SK-N-SH (cell line): Measurements from ENCODE around the gene HLF. TPM values are rescaled to one million over a fixed set of nuclear protein-coding genes. Genes with fewer than 3 reads are reported as not detected.

Experiments
- CTCF ChIA-PET: fragments of 300-600, 350-600 bp; formaldehyde crosslinking; extraction: SDS; loops from one replicate; lab custom pipeline; 2021; lab: Yijun Ruan, JAX
- POLR2A ChIA-PET: fragments of 350-600 bp; sonication (Branson Sonifier 250); formaldehyde crosslinking; extraction: SDS; loops from one replicate; lab custom pipeline; 2020; ENCODE audit warnings: antibody characterized with exemption, inconsistent platforms; lab: Yijun Ruan, JAX
- DNase-seq: peaks from one replicate; pipeline ENCODE4 v3.0.0; 2012
- H2AFZ ChIP-seq: fragments of 200-600 bp; sonication (generic); 2 replicates; pipeline ENCODE4 v1.8.1; 2016; ENCODE audit warnings: antibody characterized with exemption, mild to moderate bottlenecking, low read depth
- H3F3A ChIP-seq: fragments of 200-600 bp; sonication (generic); replicated peaks from 2 replicates; pipeline ENCODE3; 2016; ENCODE audit warnings: antibody characterized with exemption, mild to moderate bottlenecking; ENCODE audit not compliant: insufficient read depth
- H3K27ac ChIP-seq, 2 experiments: fragments of 200-500 bp in 1 of 2; fragments of 200-600 bp in 1 of 2; sonication (Bioruptor generic) in 1 of 2; sonication (generic), shearing (Covaris generic) in 1 of 2; 2 replicates each; pipeline versions ENCODE4 v1.5.1 to v1.6.1; 2014 to 2016; ENCODE audit warnings: low read depth in 2 of 2, inconsistent platforms in 1 of 2, low read length in 1 of 2, mild to moderate bottlenecking in 1 of 2, mixed read lengths in 1 of 2
- H3K27me3 ChIP-seq: fragments of 200-600 bp; sonication (generic), shearing (Covaris generic); 2 replicates; pipeline ENCODE4 v1.6.1; 2016; ENCODE audit warnings: mixed run types; ENCODE audit not compliant: insufficient read depth
- H3K36me3 ChIP-seq, 2 experiments: fragments of 200-500 bp in 1 of 2; fragments of 200-600 bp in 1 of 2; sonication (Bioruptor generic) in 1 of 2; sonication (generic) in 1 of 2; replicated peaks in 1 of 2; 2 replicates each; pipeline versions ENCODE3 to v1.5.1; 2014 to 2016; ENCODE audit warnings: low read length in 1 of 2, mild to moderate bottlenecking in 1 of 2; ENCODE audit not compliant: insufficient read depth in 2 of 2, control insufficient read depth in 1 of 2
- H3K4me1 ChIP-seq, 2 experiments: fragments of 200-500 bp in 1 of 2; fragments of 200-600 bp in 1 of 2; sonication (Bioruptor generic) in 1 of 2; sonication (generic), shearing (Covaris generic) in 1 of 2; 2 replicates each; pipeline versions ENCODE4 v1.5.1 to v1.6.1; 2014 to 2016; ENCODE audit warnings: low read depth in 1 of 2, low read length in 1 of 2, mixed run types in 1 of 2; ENCODE audit not compliant: insufficient read depth in 2 of 2, control insufficient read depth in 1 of 2
- H3K4me2 ChIP-seq: fragments of 200-600 bp; sonication (generic), shearing (Covaris generic); 2 replicates; pipeline ENCODE4 v1.6.1; 2017; ENCODE audit warnings: mixed run types
- H3K4me3 ChIP-seq, 2 experiments: fragments of 200-500 bp in 1 of 2; fragments of 200-600 bp in 1 of 2; sonication (Bioruptor generic) in 1 of 2; sonication (generic), shearing (Covaris generic) in 1 of 2; 2 replicates each; pipeline versions ENCODE4 v1.5.1 to v1.8.1; 2014 to 2016; ENCODE audit warnings: low read depth in 2 of 2, inconsistent platforms in 1 of 2, low read length in 1 of 2, mild to moderate bottlenecking in 1 of 2, mixed read lengths in 1 of 2, moderate library complexity in 1 of 2
- H3K79me2 ChIP-seq: fragments of 200-600 bp; sonication (generic); 2 replicates; pipeline ENCODE4 v1.8.1; 2017; ENCODE audit warnings: mild to moderate bottlenecking; ENCODE audit not compliant: insufficient read depth
- H3K9ac ChIP-seq: fragments of 200-600 bp; sonication (generic); 2 replicates; pipeline ENCODE4 v1.6.1; 2017; ENCODE audit warnings: mixed run types
- H3K9me2 ChIP-seq: fragments of 200-600 bp; sonication (generic); 2 replicates; pipeline ENCODE4 v1.6.1; 2017; ENCODE audit warnings: mixed run types
- H3K9me3 ChIP-seq: fragments of 200-600 bp; sonication (generic); 2 replicates; pipeline ENCODE4 v1.6.1; 2017; ENCODE audit warnings: mixed run types, mild to moderate bottlenecking, moderate library complexity
- H4K20me1 ChIP-seq: fragments of 200-600 bp; sonication (generic); 2 replicates; pipeline ENCODE4 v1.6.1; 2017; ENCODE audit warnings: mild to moderate bottlenecking, mixed run types; ENCODE audit not compliant: insufficient read depth
- CTCF ChIP-seq: fragments of 200-600 bp; sonication (generic); IDR thresholded peaks from 2 replicates; pipeline ENCODE4 v1.6.1; 2017; ENCODE audit warnings: antibody characterized with exemption, mild to moderate bottlenecking, moderate library complexity
- EP300 ChIP-seq, 2 experiments: IDR thresholded peaks; 2 replicates each; pipeline versions ENCODE4 v1.4.0 to v1.6.1; 2012; ENCODE audit warnings: borderline replicate concordance in 1 of 2, low read depth in 1 of 2, low read length in 1 of 2
- EZH2phosphoT487 ChIP-seq: fragments of 200-600 bp; sonication (generic); IDR thresholded peaks from 2 replicates; pipeline ENCODE4 v1.6.1; 2017; ENCODE audit warnings: low read depth, mixed run types, mild to moderate bottlenecking, antibody characterized with exemption, moderate library complexity, borderline replicate concordance
- FOSL2 ChIP-seq: IDR thresholded peaks from 2 replicates; pipeline ENCODE4 v1.4.0; 2012; ENCODE audit warnings: low read depth, mild to moderate bottlenecking, moderate library complexity, borderline replicate concordance
- FOXJ3 ChIP-seq: sonication (generic); formaldehyde crosslinking; IDR thresholded peaks from 2 replicates; pipeline ENCODE4 v1.5.1; 2020; ENCODE audit warnings: mild to moderate bottlenecking, missing genetic modification reagents
- FOXM1 ChIP-seq: IDR thresholded peaks from 2 replicates; pipeline ENCODE4 v1.4.0; 2012; ENCODE audit warnings: low read depth, mild to moderate bottlenecking
- GABPA ChIP-seq: IDR thresholded peaks from 2 replicates; pipeline ENCODE4 v1.4.0; 2012; ENCODE audit warnings: low read depth, mild to moderate bottlenecking
- GATA2 ChIP-seq: sonication (generic); formaldehyde crosslinking; IDR thresholded peaks from 2 replicates; pipeline ENCODE4 v1.5.0; 2020; ENCODE audit warnings: mild to moderate bottlenecking, missing genetic modification reagents
- JUND ChIP-seq: IDR thresholded peaks from 2 replicates; pipeline ENCODE4 v1.4.0; 2012
- MEF2A ChIP-seq: IDR thresholded peaks from 2 replicates; pipeline ENCODE4 v1.4.0; 2012; ENCODE audit warnings: low read depth, borderline replicate concordance
- NRF1 ChIP-seq: IDR thresholded peaks from 2 replicates; pipeline ENCODE4 v1.6.1; 2012; ENCODE audit warnings: low read depth, mild to moderate bottlenecking, low read length
- PBX3 ChIP-seq: IDR thresholded peaks from 2 replicates; pipeline ENCODE4; 2012
- POLR2AphosphoS5 ChIP-seq: IDR thresholded peaks from 2 replicates; pipeline ENCODE4 v1.6.1; 2012; ENCODE audit warnings: low read depth, low read length
- RFX5 ChIP-seq: IDR thresholded peaks from 2 replicates; pipeline ENCODE4 v1.6.1; 2012; ENCODE audit warnings: mild to moderate bottlenecking, improper control_type of control experiment, low read length
- RXRA ChIP-seq: IDR thresholded peaks from 2 replicates; pipeline ENCODE4 v1.4.0; 2012; ENCODE audit warnings: low read depth, mild to moderate bottlenecking, borderline replicate concordance
- SIN3A ChIP-seq: IDR thresholded peaks from 2 replicates; pipeline ENCODE4 v1.6.1; 2012; ENCODE audit warnings: low read depth, mild to moderate bottlenecking, low read length, moderate library complexity, borderline replicate concordance
- SMC3 ChIP-seq: IDR thresholded peaks from 2 replicates; pipeline ENCODE4 v1.6.1; 2012; ENCODE audit warnings: low read depth, low read length, improper control_type of control experiment
- TAF1 ChIP-seq: IDR thresholded peaks from 2 replicates; pipeline ENCODE4 v1.6.1; 2012; ENCODE audit warnings: low read depth, mild to moderate bottlenecking, low read length, moderate library complexity, borderline replicate concordance
- TCF12 ChIP-seq: IDR thresholded peaks from 2 replicates; pipeline ENCODE4 v1.4.0; 2012
- USF2 ChIP-seq: fragments of 150-350 bp; IDR thresholded peaks from 2 replicates; pipeline ENCODE4 v1.6.1; 2017; ENCODE audit warnings: antibody characterized with exemption, low read length, low read depth, borderline replicate concordance
- WGBS: methylation state at CpG from one replicate; pipeline ENCODE4 v1.1.6; 2017; ENCODE audit warnings: low lambda C conversion rate; 5-methylcytosine and 5-hydroxymethylcytosine counted together
- polyA plus RNA-seq, 3 experiments: library from polyadenylated mRNA; depleted of rRNA; stranded (reverse); fragments of >200 nt; gene quantifications; 2 replicates each; pipeline ENCODE4 v1.2.3, GENCODE V29; 2012

Gene HLF
- polyA plus RNA-seq, 1 of the 3 experiments (the other 2 are of a cell fraction): 0.03 TPM

- TF ChIP-seq USF2 (no peak), EP300 (IDR thresholded peaks at IDR 0.05; ENCODE audit: borderline replicate concordance in 1 of 2, low read depth in 1 of 2, low read length in 1 of 2) (no peak), TCF12 (no peak), MEF2A (no peak), CTCF (no peak), SMC3 (no peak)
Measured at GRCh38 chr17:55323518-55324295, 58.9 kb downstream of the HLF start (continued).

- no peaks in the 10 kb centered on the region for H3K9me2 ChIP-seq
- TF ChIP-seq RFX5 (no peak), SIN3A (no peak), FOSL2 (no peak), EP300 (IDR thresholded peaks at IDR 0.05; ENCODE audit: borderline replicate concordance in 1 of 2, low read depth in 1 of 2, low read length in 1 of 2) (no peak), FOXJ3 (no peak), POLR2AphosphoS5 (no peak), FOXM1 (no peak), GABPA (no peak), RXRA (no peak), TAF1 (no peak), NRF1 (no peak), JUND (no peak), EZH2phosphoT487 (no peak), PBX3 (no peak), GATA2 (CRISPR knock-in tag) (no peak)
- H3K27me3 ChIP-seq: no peaks in the 10 kb centered on the region
- no peak overlapping the region for H3K27ac ChIP-seq
- H3K79me2 ChIP-seq: no peaks in the 10 kb centered on the region
- H4K20me1 ChIP-seq: no peaks in the 10 kb centered on the region
- no peak overlapping the region for H3K4me2 ChIP-seq
- no peaks in the 10 kb centered on the region for H3K36me3 ChIP-seq
- no peak for DNase-seq
- H3K9ac ChIP-seq: no peak overlapping the region
- POLR2A ChIA-PET: no interaction called here
- no peak overlapping the region for H2AFZ ChIP-seq
- no peaks in the 10 kb centered on the region for H3K9me3 ChIP-seq
- H3F3A ChIP-seq: no peaks in the 10 kb centered on the region
- WGBS: 69% methylated on average over 9 of the region's 9 CpGs
- no peaks in the 10 kb centered on the region for H3K4me1 ChIP-seq
- no peak overlapping the region for H3K4me3 ChIP-seq
- CTCF ChIA-PET: interaction anchor here (1.2 to 2.0 kb wide), 3 partner anchors 10 to 25 kb away, joined by 3 to 5 read pairs (median 5); no protein-coding TSS in a partner anchor
Measured at GRCh38 chr17:55324296-55324978, 59.7 kb downstream of the HLF start.
